Right atrium auricular region (tissue), 2 donors: ENCODE data around the gene TASOR2. TPM values are rescaled to one million over a fixed set of nuclear protein-coding genes. Genes with fewer than 3 reads are reported as not detected.

Source experiments
- DNase-seq: peaks from one replicate; pipeline ENCODE4 v3.0.0-alpha.2; 2019; ENCODE audit warnings: low spot score
- H3K27ac ChIP-seq, 2 donors: fragments of 200-600 bp; sonication (generic); 1 replicate in 1 of 2; 2 replicates in 1 of 2; pipeline ENCODE4 v1.5.1; 2016 to 2019
- H3K27me3 ChIP-seq, 2 donors: fragments of 200-600 bp; sonication (generic); one replicate each; pipeline versions ENCODE4 v1.5.1 to v1.6.0; 2017 to 2019
- H3K36me3 ChIP-seq: fragments of 200-600 bp; sonication (generic); one replicate; pipeline ENCODE4 v1.5.1; 2016
- H3K4me1 ChIP-seq, 2 donors: fragments of 200-600 bp; sonication (generic); one replicate each; pipeline versions ENCODE4 v1.5.1 to v1.6.0; 2017 to 2019
- H3K4me3 ChIP-seq, 2 donors: fragments of 200-600 bp; sonication (generic); 1 replicate in 1 of 2; 2 replicates in 1 of 2; pipeline ENCODE4 v1.5.1; 2017 to 2019; ENCODE audit warnings: mild to moderate bottlenecking in 1 of 2, moderate library complexity in 1 of 2
- H3K9me3 ChIP-seq, 2 donors: fragments of 200-600 bp; sonication (generic); one replicate each; pipeline ENCODE4 v1.5.1; 2019
- total RNA-seq, 2 donors: library from RNA; depleted of rRNA; stranded (reverse); fragments of >200 nt; gene quantifications; one replicate each; pipeline ENCODE4 v1.1.0, GENCODE V29; 2016
- TF ChIP-seq, protein P1 (sequence below), 2 donors: fragments of 200-600 bp; sonication (generic); IDR thresholded peaks; one replicate each; pipeline ENCODE4 v1.5.1; 2019; ENCODE audit warnings: antibody characterized with exemption in 2 of 2

The TASOR2 gene
- total RNA-seq, 2 donors from 2014 or later, result 41.7 to 47.3 TPM

DNA sequence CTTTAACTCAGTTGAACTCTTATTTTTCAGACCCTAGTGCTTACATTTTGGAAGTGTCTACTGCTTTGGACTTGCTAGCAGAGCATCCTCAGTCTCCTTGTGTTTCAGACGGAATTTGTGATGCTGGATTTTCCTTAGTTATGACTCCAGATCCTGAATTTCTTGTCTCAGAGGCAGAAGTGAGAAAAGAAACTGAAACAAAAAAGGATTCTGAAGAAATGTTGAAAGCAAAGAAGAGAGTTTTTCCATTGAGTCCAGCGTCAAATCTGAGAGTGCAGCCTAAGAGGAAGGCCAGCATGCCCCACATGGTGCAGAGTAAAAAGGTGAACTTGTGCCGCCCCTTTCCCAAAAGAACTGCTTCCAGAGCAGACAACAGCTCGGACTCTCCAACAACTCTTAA lies 46.1 kb downstream of the TASOR2 start:
- Histone ChIP-seq H3K4me1 (no peaks in the 10 kb centered on the region), H3K27ac (no peak overlapping the region), H3K36me3 (peaks cover 37% of the 10 kb centered on the region), H3K27me3 (no peaks in the 10 kb centered on the region), H3K4me3 (no peak overlapping the region), H3K9me3 (no peaks in the 10 kb centered on the region)
- TF ChIP-seq, protein P1, sequence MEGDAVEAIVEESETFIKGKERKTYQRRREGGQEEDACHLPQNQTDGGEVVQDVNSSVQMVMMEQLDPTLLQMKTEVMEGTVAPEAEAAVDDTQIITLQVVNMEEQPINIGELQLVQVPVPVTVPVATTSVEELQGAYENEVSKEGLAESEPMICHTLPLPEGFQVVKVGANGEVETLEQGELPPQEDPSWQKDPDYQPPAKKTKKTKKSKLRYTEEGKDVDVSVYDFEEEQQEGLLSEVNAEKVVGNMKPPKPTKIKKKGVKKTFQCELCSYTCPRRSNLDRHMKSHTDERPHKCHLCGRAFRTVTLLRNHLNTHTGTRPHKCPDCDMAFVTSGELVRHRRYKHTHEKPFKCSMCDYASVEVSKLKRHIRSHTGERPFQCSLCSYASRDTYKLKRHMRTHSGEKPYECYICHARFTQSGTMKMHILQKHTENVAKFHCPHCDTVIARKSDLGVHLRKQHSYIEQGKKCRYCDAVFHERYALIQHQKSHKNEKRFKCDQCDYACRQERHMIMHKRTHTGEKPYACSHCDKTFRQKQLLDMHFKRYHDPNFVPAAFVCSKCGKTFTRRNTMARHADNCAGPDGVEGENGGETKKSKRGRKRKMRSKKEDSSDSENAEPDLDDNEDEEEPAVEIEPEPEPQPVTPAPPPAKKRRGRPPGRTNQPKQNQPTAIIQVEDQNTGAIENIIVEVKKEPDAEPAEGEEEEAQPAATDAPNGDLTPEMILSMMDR (IDR thresholded peaks at IDR 0.05), result no peak
- DNase-seq, result no peak

DNA sequence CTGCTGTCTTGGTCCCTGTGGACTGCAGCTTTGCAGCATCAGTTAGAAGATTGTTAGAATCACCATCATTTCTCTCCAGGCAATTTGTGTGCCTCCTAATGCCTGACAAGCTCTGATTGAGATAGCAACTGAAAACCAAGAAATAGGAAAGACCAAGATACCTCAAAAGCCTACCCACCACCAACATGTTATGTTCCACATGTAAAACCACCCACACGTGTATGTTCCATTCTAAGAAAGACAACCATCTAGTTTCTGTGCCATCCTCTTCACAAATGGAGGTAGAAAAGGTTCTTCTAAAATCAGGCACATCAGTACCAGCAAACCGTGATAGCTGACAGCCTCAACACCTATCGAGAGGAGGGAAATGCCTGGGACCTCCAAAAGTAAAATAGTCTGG lies 46.9 kb downstream of the TASOR2 start:
- peak overlapping the region; percentile 28 to 65 for H3K27ac ChIP-seq

DNA sequence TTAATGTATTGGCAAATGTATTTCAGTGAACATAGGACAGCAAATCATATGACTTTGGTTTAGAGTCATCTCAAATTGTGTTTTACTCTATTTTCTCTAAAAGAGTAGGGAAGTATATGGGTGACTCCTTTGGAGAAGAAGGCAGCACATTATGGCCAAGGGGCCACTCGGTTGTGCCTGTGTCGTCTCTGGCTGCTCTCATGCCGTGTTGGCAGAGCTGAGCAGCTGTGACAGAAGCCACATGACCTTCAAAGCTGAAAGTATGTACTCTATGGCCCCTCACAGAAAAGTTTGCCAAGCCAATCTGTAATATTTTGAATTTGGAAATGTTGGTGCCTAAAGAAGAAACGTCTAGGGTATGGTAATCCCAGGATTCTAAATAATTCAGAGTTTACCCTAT lies 47.5 kb downstream of the TASOR2 start:
- H3K4me3 ChIP-seq, result no peak overlapping the region
- no peaks in the 10 kb centered on the region for H3K9me3 ChIP-seq
- H3K27ac ChIP-seq, result peak overlapping the region; percentile 28 to 65
- TF ChIP-seq, protein P1 (IDR thresholded peaks at IDR 0.05), result no peak
- H3K27me3 ChIP-seq, result no peaks in the 10 kb centered on the region
- H3K36me3 ChIP-seq, result peaks cover 24% of the 10 kb centered on the region
- no peak for DNase-seq
- no peaks in the 10 kb centered on the region for H3K4me1 ChIP-seq

More for the DNA sequence above, 46.9 kb downstream of the TASOR2 start:
- H3K9me3 ChIP-seq, result no peaks in the 10 kb centered on the region
- no peaks in the 10 kb centered on the region for H3K4me1 ChIP-seq
- H3K36me3 ChIP-seq, result peaks cover 30% of the 10 kb centered on the region
- H3K4me3 ChIP-seq, result no peak overlapping the region
- H3K27me3 ChIP-seq, result no peaks in the 10 kb centered on the region
- TF ChIP-seq, protein P1 (IDR thresholded peaks at IDR 0.05), result no peak
- no peak for DNase-seq

Other genes with a start within 250 kb of the TASOR2 start
- gene CALML5, start 185.3 kb upstream of the TASOR2 start, total RNA-seq, result not detected
- not detected for gene CALML3, start 159.9 kb upstream of the TASOR2 start, total RNA-seq
- gene ASB13, start 18.2 kb upstream of the TASOR2 start, total RNA-seq, result 10 to 100 TPM; 10.5 to 14.3 TPM
- gene GDI2, start 128.6 kb downstream of the TASOR2 start, total RNA-seq, result 100 to 1,000 TPM; 117 to 124 TPM
- 1 to 10 TPM; 1.9 to 3.5 TPM for gene ANKRD16, start 205.1 kb downstream of the TASOR2 start, total RNA-seq
- gene FBH1, start 205.4 kb downstream of the TASOR2 start, total RNA-seq, result 10 to 100 TPM; 68.7 to 93.4 TPM